ENCODE data around the gene CFAP20DC. TPM values are rescaled to one million over a fixed set of nuclear protein-coding genes. Genes with fewer than 3 reads are reported as not detected.

Gene CFAP20DC
- total and polyA plus RNA-seq, 2 experiments from 2014 or later: 7.4 to 11.4 TPM

DNA sequence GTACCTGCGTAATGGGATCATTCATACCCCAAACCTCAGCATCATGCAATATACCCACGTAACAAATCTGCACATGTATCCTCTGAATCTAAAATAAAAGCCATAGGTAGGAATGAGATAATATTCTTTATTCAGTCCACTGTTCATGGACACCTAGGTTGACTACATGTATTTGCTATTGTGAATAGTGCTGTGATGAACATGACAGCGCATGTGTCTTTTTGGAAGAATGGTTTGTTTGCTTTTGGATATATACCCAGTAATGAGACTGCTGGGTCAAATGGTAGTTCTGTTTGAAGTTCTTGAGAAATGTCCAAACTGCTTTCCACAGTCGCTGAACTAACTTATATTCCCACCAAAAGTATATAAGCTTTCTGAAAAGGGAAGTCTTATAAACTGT is 265.4 kb downstream of the CFAP20DC start:
- no peak overlapping the region for H3K27ac ChIP-seq (ENCODE audit: low read depth)
- TF ChIP-seq STAT1 (IDR thresholded peaks at IDR 0.05; ENCODE audit: unreplicated experiment): no peak
- TF ChIP-seq, protein P1, sequence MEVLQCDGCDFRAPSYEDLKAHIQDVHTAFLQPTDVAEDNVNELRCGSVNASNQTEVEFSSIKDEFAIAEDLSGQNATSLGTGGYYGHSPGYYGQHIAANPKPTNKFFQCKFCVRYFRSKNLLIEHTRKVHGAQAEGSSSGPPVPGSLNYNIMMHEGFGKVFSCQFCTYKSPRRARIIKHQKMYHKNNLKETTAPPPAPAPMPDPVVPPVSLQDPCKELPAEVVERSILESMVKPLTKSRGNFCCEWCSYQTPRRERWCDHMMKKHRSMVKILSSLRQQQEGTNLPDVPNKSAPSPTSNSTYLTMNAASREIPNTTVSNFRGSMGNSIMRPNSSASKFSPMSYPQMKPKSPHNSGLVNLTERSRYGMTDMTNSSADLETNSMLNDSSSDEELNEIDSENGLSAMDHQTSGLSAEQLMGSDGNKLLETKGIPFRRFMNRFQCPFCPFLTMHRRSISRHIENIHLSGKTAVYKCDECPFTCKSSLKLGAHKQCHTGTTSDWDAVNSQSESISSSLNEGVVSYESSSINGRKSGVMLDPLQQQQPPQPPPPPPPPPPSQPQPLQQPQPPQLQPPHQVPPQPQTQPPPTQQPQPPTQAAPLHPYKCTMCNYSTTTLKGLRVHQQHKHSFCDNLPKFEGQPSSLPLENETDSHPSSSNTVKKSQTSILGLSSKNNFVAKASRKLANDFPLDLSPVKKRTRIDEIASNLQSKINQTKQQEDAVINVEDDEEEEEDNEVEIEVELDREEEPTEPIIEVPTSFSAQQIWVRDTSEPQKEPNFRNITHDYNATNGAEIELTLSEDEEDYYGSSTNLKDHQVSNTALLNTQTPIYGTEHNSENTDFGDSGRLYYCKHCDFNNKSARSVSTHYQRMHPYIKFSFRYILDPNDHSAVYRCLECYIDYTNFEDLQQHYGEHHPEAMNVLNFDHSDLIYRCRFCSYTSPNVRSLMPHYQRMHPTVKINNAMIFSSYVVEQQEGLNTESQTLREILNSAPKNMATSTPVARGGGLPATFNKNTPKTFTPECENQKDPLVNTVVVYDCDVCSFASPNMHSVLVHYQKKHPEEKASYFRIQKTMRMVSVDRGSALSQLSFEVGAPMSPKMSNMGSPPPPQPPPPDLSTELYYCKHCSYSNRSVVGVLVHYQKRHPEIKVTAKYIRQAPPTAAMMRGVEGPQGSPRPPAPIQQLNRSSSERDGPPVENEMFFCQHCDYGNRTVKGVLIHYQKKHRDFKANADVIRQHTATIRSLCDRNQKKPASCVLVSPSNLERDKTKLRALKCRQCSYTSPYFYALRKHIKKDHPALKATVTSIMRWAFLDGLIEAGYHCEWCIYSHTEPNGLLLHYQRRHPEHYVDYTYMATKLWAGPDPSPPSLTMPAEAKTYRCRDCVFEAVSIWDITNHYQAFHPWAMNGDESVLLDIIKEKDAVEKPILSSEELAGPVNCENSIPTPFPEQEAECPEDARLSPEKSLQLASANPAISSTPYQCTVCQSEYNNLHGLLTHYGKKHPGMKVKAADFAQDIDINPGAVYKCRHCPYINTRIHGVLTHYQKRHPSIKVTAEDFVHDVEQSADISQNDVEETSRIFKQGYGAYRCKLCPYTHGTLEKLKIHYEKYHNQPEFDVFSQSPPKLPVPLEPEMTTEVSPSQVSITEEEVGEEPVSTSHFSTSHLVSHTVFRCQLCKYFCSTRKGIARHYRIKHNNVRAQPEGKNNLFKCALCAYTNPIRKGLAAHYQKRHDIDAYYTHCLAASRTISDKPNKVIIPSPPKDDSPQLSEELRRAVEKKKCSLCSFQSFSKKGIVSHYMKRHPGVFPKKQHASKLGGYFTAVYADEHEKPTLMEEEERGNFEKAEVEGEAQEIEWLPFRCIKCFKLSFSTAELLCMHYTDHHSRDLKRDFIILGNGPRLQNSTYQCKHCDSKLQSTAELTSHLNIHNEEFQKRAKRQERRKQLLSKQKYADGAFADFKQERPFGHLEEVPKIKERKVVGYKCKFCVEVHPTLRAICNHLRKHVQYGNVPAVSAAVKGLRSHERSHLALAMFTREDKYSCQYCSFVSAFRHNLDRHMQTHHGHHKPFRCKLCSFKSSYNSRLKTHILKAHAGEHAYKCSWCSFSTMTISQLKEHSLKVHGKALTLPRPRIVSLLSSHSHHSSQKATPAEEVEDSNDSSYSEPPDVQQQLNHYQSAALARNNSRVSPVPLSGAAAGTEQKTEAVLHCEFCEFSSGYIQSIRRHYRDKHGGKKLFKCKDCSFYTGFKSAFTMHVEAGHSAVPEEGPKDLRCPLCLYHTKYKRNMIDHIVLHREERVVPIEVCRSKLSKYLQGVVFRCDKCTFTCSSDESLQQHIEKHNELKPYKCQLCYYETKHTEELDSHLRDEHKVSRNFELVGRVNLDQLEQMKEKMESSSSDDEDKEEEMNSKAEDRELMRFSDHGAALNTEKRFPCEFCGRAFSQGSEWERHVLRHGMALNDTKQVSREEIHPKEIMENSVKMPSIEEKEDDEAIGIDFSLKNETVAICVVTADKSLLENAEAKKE (CRISPR knock-in tag; IDR thresholded peaks at IDR 0.05): no peak
- TF ChIP-seq REST (IDR thresholded peaks at IDR 0.05; ENCODE audit: unreplicated experiment): no peak
- TF ChIP-seq ZNF331 (CRISPR knock-in tag; IDR thresholded peaks at IDR 0.05; ENCODE audit: low read depth): no peak
- TF ChIP-seq CREB1 (CRISPR knock-in tag; IDR thresholded peaks at IDR 0.05; ENCODE audit: low read depth): no peak
- TF ChIP-seq CTCF (conservative IDR thresholded peaks at IDR 0.05; ENCODE audit: low read depth in 2 of 2): no peak
- no peak for TF ChIP-seq JUNB (IDR thresholded peaks at IDR 0.05; ENCODE audit: unreplicated experiment)
- TF ChIP-seq EZH2phosphoT487 (IDR thresholded peaks at IDR 0.05; ENCODE audit: unreplicated experiment): no peak
- TF ChIP-seq, protein P2, sequence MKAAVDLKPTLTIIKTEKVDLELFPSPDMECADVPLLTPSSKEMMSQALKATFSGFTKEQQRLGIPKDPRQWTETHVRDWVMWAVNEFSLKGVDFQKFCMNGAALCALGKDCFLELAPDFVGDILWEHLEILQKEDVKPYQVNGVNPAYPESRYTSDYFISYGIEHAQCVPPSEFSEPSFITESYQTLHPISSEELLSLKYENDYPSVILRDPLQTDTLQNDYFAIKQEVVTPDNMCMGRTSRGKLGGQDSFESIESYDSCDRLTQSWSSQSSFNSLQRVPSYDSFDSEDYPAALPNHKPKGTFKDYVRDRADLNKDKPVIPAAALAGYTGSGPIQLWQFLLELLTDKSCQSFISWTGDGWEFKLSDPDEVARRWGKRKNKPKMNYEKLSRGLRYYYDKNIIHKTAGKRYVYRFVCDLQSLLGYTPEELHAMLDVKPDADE (IDR thresholded peaks at IDR 0.05): no peak
- TF ChIP-seq NANOG (IDR thresholded peaks at IDR 0.05; ENCODE audit: borderline replicate concordance): no peak
- no peak for TF ChIP-seq POLR2AphosphoS5 (IDR thresholded peaks at IDR 0.05; ENCODE audit: low read depth)
- TF ChIP-seq EZH2 (IDR thresholded peaks at IDR 0.05; ENCODE audit: low read depth, unreplicated experiment): no peak
- no peak for TF ChIP-seq ZNF114 (CRISPR knock-in tag; IDR thresholded peaks at IDR 0.05)
- Mint-ChIP-seq H3K36me3 (ENCODE audit: low read depth) (peaks cover 5% of the 10 kb centered on the region; the same call in 2 of the 3 replicates), H3K9me3 (peaks cover 14% of the 10 kb centered on the region), H3K4me1 (peaks cover 15% of the 10 kb centered on the region; the same call in 2 of the 3 replicates), H3K4me3 (no peak overlapping the region), H3K27ac (no peak overlapping the region), H3K27me3 (ENCODE audit: insufficient read depth, low read depth, poor library complexity) (no peaks in the 10 kb centered on the region)
- no peak overlapping the region for H3K4me3 ChIP-seq
- ATAC-seq: no peak
- H3K9me2 ChIP-seq (ENCODE audit: insufficient read depth): peaks cover 2% of the 10 kb centered on the region; the same call in 1 of the 2 replicates
- H3K79me2 ChIP-seq (replicated peaks; ENCODE audit: insufficient read depth): no peaks in the 10 kb centered on the region
- no peaks in the 10 kb centered on the region; the same call in 1 of the 2 replicates for H3K36me3 ChIP-seq (ENCODE audit: insufficient read depth)
- no peaks in the 10 kb centered on the region for H3K27me3 ChIP-seq (ENCODE audit: insufficient read depth)
- no peak overlapping the region for H2AFZ ChIP-seq
- H3K4me1 ChIP-seq (ENCODE audit: insufficient read depth): peaks cover 20% of the 10 kb centered on the region
- H3K4me2 ChIP-seq: no peak overlapping the region
- no peaks in the 10 kb centered on the region for H3F3A ChIP-seq (replicated peaks; ENCODE audit: low read depth)
- no peak for DNase-seq (ENCODE audit: low spot score)
- no peaks in the 10 kb centered on the region for H4K20me1 ChIP-seq (replicated peaks; ENCODE audit: insufficient read depth)
